ENCODE results near the gene PPARD. TPM values are rescaled to one million over a fixed set of nuclear protein-coding genes. Genes with fewer than 3 reads are reported as not detected.
A peak's percentile ranks its signal among the peaks of the same experiment; 100 is the strongest.

PPARD gene
- total RNA-seq, 1 donor from 2014 or later: 26.3 TPM

- H3K4me1 Mint-ChIP-seq: peaks cover 5% of the 10 kb centered on the region
- H3K27me3 Mint-ChIP-seq (ENCODE audit: low read depth): no peaks in the 10 kb centered on the region
- no peak for TF ChIP-seq CTCF (conservative IDR thresholded peaks at IDR 0.05)
- H3K27ac Mint-ChIP-seq (ENCODE audit: unreplicated experiment): no peak overlapping the region
- peaks cover 4% of the 10 kb centered on the region for H3K36me3 Mint-ChIP-seq (ENCODE audit: low read depth)
- H3K4me3 Mint-ChIP-seq: no peak overlapping the region
- H3K9me3 Mint-ChIP-seq: no peaks in the 10 kb centered on the region
- DNase-seq (ENCODE audit: low read depth, low spot score): no peak
These were observed 45.3 kb upstream of the PPARD start for GRCh38 chr6:35296931-35297600.

GRCh38 chr6:35297601-35298481 is 44.5 kb upstream of the PPARD start, which contains the start of gene DEF6:
TSS of gene DEF6 (plus strand) at chr6:35297818. CDS start at chr6:35297857, 39 bp downstream.
- no peaks in the 10 kb centered on the region for H3K9me3 Mint-ChIP-seq
- H3K4me3 Mint-ChIP-seq: no peak within 1 kb of the TSS
- no peak within 1 kb of the TSS for H3K27ac Mint-ChIP-seq (ENCODE audit: unreplicated experiment)

GRCh38 chr6:35298625-35299140 is 43.7 kb upstream of the PPARD start:
- Mint-ChIP-seq H3K4me3 (no peak overlapping the region), H3K36me3 (ENCODE audit: low read depth) (peaks cover 4% of the 10 kb centered on the region), H3K9me3 (no peaks in the 10 kb centered on the region), H3K4me1 (peaks cover 17% of the 10 kb centered on the region), H3K27ac (ENCODE audit: unreplicated experiment) (no peak overlapping the region), H3K27me3 (ENCODE audit: low read depth) (no peaks in the 10 kb centered on the region)
- DNase-seq (ENCODE audit: low read depth, low spot score): no peak
- no peak for TF ChIP-seq CTCF (conservative IDR thresholded peaks at IDR 0.05)

More at GRCh38 chr6:35297601-35298481, 44.5 kb upstream of the PPARD start, which contains the start of gene DEF6:
- TF ChIP-seq CTCF (conservative IDR thresholded peaks at IDR 0.05): peak; percentile 82
- Mint-ChIP-seq H3K4me1 (peaks cover 10% of the 10 kb centered on the region), H3K27me3 (ENCODE audit: low read depth) (no peaks in the 10 kb centered on the region), H3K36me3 (ENCODE audit: low read depth) (peaks cover 4% of the 10 kb centered on the region)
- peak; percentile 50 for DNase-seq (ENCODE audit: low read depth, low spot score)

- Mint-ChIP-seq H3K27ac (ENCODE audit: unreplicated experiment) (peak overlapping the region; percentile 13), H3K9me3 (no peaks in the 10 kb centered on the region), H3K27me3 (ENCODE audit: low read depth) (no peaks in the 10 kb centered on the region), H3K4me1 (peaks cover 23% of the 10 kb centered on the region), H3K4me3 (no peak overlapping the region), H3K36me3 (ENCODE audit: low read depth) (no peaks in the 10 kb centered on the region)
- DNase-seq (ENCODE audit: low read depth, low spot score): no peak
- TF ChIP-seq CTCF (conservative IDR thresholded peaks at IDR 0.05): no peak
These were observed 42.7 kb upstream of the PPARD start for GRCh38 chr6:35299674-35300073.

GRCh38 chr6:35300848-35301247 is 41.5 kb upstream of the PPARD start:
- TF ChIP-seq CTCF (conservative IDR thresholded peaks at IDR 0.05): no peak
- Mint-ChIP-seq H3K4me1 (peaks cover 23% of the 10 kb centered on the region), H3K27ac (ENCODE audit: unreplicated experiment) (no peak overlapping the region), H3K27me3 (ENCODE audit: low read depth) (no peaks in the 10 kb centered on the region), H3K36me3 (ENCODE audit: low read depth) (no peaks in the 10 kb centered on the region), H3K4me3 (no peak overlapping the region), H3K9me3 (no peaks in the 10 kb centered on the region)
- no peak for DNase-seq (ENCODE audit: low read depth, low spot score)
